H1 (cell line): ENCODE results near the gene ARHGAP21. TPM values are rescaled to one million over a fixed set of nuclear protein-coding genes. Genes with fewer than 3 reads are reported as not detected.

ENCODE experiments used
- HDAC2 ChIP-seq, 2 experiments: fragments of 300-600 bp in 1 of 2; sonication (generic) in 1 of 2; IDR thresholded peaks; 2 replicates each; pipeline ENCODE4 v1.6.1; 2011 to 2012; ENCODE audit warnings: low read depth in 2 of 2, low read length in 2 of 2, mild to moderate bottlenecking in 2 of 2, moderate library complexity in 2 of 2, borderline replicate concordance in 1 of 2, inconsistent platforms in 1 of 2
- JUN ChIP-seq: IDR thresholded peaks from 2 replicates; pipeline ENCODE4 v1.6.1; 2011; ENCODE audit warnings: low read depth, mild to moderate bottlenecking, improper control_type of control experiment, low read length
- polyA plus RNA-seq, 7 experiments: library from polyadenylated mRNA; depleted of rRNA in 3 of 7; stranded (reverse) in 5 of 7; unstranded in 2 of 7; fragments of >200 nt in 5 of 7; fragments of 200-250 nt in 2 of 7; gene quantifications; 1 replicate in 5 of 7; 2 replicates in 1 of 7; 4 replicates in 1 of 7; pipeline versions ENCODE4 v1.2.1 to v1.2.3, GENCODE V29; 2011 to 2013; ENCODE audit warnings: missing spikeins in 2 of 7, mixed read lengths in 2 of 7
- total RNA-seq: library from RNA; stranded (reverse); fragmentation: NEBNext Ultra II Directional; extraction: Animal tissue kit (Norgen Biotek cat#: 25700); gene quantifications from 2 replicates; pipeline ENCODE4 v1.2.1, GENCODE V29; 2021

The ARHGAP21 gene
- total and polyA plus RNA-seq, 2 of the 8 experiments (the other 6 are each of a cell fraction or from before 2014, with no cell fraction given): 14.4 to 35.3 TPM

DNA sequence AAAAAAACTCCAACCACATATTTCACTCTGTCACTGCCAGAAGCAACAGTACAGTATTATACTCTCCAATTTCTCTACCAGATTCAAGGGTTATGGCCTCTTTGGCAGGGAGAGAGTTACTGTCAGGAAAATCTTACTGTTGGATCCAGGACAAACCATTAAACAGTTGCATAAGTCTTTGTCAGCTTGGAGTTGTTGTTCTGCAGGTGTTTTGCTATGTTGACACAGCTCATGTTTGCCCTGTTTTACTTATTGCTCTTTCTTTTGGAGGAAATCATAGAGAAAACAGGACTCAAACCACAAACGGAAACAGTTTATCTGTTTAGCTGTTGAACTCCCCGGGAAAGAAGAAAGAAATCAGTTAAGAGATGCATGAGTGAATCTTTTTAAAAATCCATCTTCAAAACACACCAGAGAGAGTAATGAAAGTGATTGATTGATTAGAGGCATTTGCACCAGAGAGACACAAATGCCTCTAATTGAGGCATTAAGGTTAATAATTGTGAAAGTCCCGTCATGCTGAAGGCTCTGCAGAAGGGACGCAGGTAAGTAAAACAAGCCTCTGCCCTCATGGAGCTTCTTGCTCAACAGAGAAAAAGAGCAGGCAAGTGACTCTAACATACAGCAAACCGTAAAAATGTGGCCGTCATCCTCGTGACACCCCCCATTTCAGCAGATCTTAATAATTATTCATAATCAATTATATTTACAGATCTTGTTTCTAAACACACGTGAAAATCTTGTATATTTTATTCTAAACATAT is 38.7 kb upstream of the ARHGAP21 start (continued):
- TF ChIP-seq JUN (no peak), HDAC2 (IDR thresholded peaks at IDR 0.05; ENCODE audit: borderline replicate concordance in 1 of 2, low read depth in 2 of 2, low read length in 2 of 2) (no peak)
